Right lung (tissue), 5 donors: ENCODE results near the gene F9. TPM values are rescaled to one million over a fixed set of nuclear protein-coding genes. Genes with fewer than 3 reads are reported as not detected.

Experiments
- DNase-seq, 2 donors: peaks; one replicate each; pipeline ENCODE4 v3.0.0-alpha.2; 2013
- polyA plus RNA-seq, 5 donors: library from polyadenylated mRNA; unstranded; fragments of 120-200 nt; gene quantifications; one replicate each; pipeline versions ENCODE4 v1.2.1 to v1.2.3, GENCODE V29; 2013; ENCODE audit warnings: inconsistent platforms in 1 of 5, low replicate concordance in 1 of 5; ENCODE audit not compliant: insufficient read length in 5 of 5, insufficient read depth in 1 of 5

The F9 gene
- polyA plus RNA-seq, 5 donors, result 0.29 TPM; not detected in 4

DNA sequence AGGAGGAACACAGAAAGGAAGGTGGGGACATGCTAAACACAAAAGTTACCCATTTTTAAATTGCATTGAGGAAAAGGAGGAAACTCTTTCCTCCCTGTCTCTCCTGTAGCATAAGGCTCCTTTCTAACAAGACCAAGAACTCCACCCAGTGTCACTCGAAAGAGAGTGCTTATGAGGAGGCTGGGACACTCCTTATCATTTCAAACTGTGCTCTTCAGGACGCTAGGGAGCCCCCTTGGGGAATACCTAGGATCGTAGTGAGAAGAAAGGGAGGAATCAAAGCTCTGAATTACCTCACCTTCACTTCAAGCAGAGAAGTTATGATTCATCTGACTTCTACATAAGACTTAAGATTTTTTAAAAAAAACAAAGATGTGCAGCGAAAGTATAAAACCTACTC lies 65.5 kb downstream of the F9 start:
- no peak for DNase-seq

- no peak for DNase-seq
Measured at GRCh38 chrX:139600105-139600504, 69.6 kb downstream of the F9 start.

Other genes with a start within 250 kb of the F9 start
- gene MCF2, start 177.4 kb downstream of the F9 start, polyA plus RNA-seq, result under 1 TPM; 0.04 to 0.16 (median 0.07) TPM